Islet precursor cell (in vitro differentiated cells): Measurements from ENCODE around the gene SLC2A3.
"Not testable (repeated sequence)": the region's sequence is repeated elsewhere in the genome, so short reads cannot be mapped to it uniquely, and the experiment has no call there.

ENCODE experiments used
- DNase-seq: peaks from one replicate; pipeline ENCODE4 v3.0.0-alpha.2; 2018

SLC2A3 gene

DNA sequence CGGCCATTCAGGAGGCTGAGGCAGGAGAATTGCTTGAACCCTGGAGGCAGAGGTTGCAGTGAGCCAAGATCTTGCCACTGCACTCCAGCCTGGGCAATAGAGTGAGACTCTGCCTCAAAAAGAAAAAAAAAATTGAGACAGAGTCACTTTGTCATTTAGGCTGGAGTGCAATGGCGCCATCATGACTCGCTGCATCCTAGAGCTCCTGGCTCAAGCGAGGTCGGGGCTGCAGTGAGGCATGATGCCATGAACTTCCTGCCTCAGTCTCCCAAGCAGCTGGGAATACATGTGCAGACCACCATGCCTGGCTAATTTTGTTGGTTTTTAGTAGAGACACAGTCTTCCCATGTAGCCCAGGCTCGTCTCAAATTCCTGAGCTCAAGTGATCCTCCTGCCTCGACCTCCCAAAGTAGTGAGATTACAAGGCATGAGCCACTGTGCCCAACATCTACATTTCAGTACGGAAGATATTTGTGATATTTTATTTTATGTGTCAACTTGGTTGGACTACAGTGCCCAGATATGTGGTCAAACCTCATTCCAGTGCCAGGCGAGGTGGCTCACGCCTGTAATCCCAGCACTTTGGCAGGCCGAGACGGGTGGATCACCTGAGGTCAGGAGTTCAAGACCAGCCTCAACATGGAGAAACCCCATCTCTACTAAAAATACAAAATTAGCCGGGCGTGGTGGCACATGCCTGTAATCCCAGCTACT, 14.4 kb upstream of the SLC2A3 start:
- peak; percentile 52 for DNase-seq

DNA sequence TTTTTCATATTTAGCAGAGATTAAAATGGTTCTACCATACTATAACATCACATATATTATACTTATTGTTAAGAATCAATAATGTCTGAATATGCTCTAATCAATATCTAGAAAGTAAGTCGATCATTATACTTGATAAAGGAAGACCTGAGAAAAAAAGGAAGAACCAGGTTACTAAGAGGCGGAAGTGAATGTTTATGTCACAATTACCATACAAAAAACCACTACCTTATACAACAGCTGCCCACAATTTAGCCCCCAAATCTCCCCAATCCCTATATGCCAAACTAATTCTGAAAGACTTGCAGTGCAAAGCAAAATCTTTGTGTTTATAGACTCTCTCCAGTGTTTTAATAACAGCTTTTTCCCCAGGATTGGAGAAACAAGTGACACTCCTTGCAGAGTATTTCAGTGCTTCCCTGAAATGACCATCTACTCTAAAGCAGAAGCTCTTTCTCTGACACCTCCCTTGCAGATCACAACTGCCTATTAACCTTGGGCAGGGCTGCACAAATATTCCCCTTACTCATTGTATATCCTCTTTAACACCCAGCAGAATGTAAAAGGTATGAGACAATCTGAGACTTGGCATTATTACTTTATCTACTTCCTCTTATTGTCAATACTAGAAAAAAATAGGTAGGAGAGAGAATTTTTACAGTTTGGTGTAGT, 12.7 kb upstream of the SLC2A3 start:
- peak; percentile 16 for DNase-seq

DNA sequence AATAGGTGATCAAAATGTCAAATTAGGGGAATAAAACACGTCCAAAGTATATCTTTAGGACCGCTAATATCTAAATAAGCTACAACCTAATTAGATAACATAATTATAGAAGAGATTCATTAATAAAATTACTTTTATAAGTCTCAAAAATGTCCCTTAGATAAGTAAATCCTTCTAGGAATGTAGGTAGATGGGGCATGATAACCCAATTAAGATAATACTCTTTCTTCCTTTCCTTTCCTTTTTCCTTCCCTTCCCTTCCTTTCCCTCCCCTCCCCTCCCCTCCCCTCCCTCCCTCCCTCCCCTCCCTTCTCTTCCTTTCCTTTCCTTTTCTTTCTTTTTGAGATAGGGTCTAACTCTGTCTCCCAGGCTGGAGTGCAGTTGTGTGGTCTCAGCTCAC, 11.0 kb upstream of the SLC2A3 start:
- DNase-seq = no peak

DNA sequence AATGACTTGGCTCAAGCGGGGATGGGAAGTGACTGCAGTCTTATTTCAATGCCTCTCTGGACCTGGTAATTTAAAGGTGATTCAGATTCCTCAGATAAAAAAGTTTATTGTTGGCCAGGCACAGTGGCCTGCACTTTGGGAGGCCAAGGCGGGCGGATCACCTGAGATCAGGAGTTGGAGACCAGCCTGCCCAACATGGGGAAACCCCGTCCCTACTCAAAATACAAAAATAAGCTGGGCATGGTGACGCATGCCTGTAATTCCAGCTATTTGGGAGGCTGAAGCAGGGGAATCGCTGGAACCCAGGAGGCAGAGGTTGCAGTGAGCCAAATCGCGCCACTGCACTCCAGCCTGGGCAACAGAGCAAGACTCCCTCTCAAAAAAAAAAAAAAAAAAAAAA, 8.8 kb upstream of the SLC2A3 start:
- DNase-seq = peak; percentile 43

DNA sequence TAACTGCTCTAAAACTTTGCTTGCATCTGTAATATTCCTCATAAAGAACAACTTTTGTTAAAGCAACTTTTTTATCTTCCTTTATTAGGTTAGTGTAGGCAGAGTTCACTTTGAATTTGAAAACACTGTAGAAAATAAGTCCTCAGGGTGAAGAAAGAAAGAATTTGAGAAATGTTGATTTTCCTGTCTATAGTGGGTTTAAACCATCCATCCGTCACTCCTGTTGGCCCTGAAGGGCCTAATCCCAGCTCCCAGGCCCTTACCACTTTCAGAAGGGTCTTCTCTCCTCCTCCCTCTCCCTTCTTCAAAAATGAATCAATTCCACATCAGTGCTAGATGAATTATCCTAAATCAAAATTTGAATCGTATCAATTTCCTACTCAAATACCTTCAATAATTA, 4.9 kb upstream of the SLC2A3 start:
- DNase-seq = peak; percentile 63

DNA sequence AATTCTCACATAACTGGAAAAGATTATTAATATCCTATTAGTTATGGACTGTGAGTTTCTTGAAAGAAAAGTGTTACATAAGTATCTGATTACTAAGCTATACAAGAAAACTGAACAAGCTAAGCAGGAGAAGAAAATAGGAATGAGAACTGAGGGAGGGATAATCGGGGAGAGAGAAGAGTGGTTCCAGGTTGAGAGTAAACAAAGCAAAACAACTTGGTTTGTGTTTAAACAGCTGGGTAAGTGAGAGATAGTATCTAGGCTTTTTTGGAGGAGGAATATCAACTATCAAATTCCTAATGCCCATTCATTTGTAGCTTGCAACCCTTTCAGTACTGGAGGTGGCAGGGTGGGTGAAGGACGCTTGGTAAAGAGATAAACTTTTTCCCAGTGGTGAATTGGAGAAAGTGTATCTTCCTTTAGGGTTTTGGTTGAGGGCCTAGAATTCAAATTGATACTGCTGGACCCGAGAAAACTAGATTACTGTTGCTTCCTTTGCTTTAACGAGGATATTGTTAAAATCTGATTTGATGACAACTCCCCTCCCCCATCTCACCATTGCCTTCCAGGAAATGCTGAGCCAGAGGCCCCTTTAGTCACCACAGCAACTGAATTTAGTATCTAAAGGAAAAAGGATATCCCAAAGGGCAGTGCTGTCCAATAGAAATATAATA, 2.0 kb upstream of the SLC2A3 start:
- peak; percentile 49 for DNase-seq

DNA sequence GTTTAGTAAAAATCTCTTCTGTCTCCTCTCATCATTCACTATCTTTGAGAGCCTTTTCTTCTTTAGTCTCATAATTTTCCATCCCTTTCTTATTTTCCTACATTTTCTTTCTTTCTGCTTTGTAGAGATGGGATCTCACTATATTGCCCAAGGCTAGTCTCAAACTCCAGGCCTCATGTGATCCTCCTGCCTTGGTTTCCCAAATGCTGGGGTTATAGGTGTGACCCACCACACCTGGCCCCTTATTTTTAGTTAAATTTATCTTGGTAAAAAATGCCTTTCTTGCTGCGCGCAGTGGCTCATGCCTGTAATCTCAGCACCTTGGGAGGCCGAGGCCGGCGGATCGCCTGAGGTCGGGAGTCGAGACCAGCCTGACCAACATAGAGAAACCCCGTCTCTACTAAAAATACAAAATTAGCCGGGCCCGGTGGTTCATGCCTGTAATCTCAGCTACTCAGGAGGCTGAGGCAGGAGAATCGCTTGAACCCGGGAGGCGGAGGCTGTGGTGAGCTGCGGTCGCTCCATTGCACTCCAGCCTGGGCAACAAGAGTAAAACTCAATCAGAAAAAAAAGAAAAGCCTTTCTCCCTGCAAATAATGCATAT, 996 bp downstream of the SLC2A3 start:
- DNase-seq = no peak

DNA sequence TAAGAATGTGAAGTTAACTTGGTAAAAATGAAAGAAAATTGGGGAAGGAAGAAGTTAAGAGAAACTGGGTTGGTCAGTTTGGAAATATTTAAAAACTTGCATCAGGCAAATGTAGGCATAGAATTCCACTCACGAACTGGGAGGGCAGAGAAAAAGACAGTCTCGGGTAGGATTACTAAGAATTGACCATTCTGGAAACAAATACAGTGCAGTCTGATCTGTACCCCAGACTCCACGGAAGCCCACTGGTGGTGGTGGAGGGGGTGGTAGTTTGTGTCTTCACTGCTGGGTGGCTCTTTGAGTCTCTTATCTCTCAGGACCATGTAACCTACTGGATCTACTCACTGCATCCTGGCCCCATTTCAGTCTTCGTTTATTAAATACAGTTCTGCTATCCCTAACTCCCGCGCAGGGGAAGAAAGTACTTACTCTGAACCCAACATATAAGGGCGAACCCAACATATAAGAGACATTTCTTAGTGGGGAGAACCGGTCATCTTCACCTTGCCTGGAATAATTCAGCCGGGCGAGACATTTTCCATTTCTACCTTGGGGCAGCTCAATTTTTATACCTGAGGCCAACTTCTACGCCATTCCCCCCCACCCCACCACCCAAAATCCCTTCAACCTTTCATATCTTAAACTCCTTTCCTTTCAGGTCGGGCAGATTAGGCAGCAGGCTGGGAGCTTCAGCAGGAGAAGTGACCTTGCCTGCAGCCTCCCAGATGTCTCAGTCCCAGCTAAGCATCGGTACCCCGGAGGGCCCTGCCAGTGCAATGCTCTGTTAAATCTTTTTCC, 1.7 kb downstream of the SLC2A3 start:
- DNase-seq = no peak

DNA sequence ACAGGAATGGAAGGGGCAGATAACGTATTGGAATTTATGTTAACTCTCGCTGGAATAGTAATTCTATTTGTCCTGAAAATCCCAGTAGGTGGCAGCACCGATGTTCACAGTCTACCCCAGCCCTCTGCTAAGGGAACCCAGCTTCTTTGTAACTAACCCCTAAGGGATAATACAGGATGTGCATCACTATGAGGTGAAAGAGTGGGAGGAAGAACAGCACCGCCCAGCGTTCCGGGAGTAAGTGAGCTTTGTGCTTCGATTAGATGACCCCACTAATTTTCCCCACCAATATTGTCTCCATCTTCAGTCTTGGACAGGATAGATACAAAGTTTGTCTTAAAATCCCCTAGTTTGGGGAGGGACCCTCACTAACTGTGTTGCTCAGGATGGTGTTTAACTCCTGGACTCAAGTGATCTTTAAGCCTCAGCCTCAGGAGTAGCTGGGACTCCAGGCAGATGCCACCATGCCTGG, 2.7 kb downstream of the SLC2A3 start:
- peak; percentile 92 for DNase-seq

DNA sequence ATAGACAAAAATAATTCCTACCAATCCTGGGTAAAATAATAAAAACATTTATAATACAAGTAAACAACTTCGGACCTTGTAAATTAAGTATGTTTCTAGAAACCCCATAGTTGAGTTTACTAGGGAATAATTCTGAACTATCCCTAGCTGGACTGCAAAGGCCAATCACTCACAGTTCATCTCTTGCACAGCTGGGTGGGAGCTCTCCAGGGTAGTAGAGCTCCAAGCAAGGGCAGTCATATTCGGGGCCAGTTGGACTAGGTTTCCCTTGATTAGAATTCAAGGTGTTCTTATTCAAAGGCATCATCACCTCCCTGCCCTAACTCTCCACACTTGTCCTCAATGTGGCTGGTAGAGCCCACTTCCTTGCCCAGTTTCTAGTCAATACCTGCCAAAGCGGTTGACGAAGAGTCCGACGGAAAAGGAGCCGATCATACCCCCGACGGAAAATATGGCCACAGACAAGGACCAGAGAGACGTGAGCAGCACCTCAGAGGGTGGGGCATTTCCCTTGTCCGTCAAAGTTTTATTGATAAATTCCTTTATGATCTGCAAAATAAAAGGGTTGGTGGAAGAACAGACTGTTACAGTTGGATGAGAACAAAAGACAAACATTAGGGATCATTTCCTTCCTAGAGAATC, 3.3 kb downstream of the SLC2A3 start:
- peak; percentile 56 for DNase-seq

DNA sequence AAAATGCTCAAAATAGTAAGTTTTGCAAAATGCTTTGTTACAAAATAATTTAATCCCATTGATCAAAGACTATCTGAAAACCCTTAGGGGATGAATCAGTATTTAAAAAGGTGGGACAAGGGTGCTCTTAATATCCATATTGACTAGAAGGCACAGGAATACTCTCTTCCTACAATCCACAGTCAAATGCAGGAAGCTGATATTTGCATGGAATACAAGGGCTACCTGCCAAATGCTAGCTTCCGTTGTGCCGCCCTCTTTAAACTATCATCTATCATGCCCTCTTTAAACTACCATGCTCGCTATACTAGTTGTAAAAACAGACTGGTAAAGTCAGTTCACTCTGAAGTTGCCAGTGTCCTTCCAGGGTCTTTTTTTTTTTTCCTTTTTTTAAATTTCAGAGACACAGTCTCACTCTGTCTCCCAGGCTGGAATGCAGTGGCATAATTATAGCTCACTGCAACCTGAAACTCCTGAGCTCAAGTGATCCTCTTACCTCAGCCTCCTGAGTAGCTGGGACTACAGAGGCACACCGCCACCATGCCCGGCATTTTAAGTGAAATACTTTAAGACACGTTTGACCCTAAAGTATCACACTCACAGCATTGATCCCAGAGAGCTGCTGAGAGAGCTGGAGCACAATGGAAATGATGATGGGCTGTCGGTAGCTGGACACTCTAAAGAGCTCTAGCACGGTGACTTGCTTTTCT, 6.7 kb downstream of the SLC2A3 start:
- DNase-seq = peak; percentile 83

DNA sequence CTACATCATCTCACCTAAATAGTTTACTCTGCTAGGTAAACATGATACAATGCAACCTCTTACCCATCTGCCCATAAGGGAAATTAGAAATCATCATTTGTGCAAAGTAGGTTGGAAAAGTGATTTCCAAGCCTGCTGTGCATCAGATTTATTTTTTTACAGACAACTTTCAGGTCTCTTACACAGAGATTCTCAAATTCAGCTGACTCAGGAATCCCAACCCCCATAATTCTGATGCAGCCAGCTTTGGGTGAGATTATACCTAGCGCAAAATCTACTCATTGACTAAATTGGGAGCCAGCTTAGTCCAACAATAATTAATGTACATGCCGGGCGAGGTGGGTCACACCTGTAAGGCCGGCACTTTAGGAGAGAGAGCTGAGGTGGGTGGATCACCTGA, 8.5 kb downstream of the SLC2A3 start:
- DNase-seq = no peak

DNA sequence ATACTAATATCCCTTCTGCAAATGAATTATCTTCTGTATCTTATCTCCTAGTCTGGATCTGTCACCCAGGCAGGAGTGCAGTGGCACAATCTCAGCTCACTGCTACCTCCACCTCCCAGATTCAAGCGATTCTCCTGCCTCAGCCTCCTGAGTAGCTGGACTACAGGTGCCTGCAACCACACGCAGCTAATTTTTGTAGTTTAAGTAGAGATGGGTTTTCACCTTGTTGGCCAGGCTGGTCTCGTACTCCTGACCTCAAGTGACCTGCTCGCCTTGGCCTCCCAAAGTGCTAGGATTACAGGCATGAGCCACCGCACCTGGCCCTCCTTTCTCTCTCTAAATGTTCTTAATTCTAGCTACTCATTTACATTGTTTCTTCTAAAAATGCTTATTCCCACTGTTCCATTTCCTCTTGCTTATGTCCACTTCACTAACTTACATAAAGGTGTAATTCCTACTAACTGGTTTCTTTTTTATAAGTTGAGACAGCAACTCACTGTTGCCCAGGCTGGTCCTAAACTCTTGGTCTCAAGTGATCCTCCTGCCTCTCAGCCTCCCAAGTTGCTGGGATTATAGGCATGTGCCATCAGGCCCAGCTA, 9.8 kb downstream of the SLC2A3 start:
- not testable (repeated sequence) for DNase-seq

DNA sequence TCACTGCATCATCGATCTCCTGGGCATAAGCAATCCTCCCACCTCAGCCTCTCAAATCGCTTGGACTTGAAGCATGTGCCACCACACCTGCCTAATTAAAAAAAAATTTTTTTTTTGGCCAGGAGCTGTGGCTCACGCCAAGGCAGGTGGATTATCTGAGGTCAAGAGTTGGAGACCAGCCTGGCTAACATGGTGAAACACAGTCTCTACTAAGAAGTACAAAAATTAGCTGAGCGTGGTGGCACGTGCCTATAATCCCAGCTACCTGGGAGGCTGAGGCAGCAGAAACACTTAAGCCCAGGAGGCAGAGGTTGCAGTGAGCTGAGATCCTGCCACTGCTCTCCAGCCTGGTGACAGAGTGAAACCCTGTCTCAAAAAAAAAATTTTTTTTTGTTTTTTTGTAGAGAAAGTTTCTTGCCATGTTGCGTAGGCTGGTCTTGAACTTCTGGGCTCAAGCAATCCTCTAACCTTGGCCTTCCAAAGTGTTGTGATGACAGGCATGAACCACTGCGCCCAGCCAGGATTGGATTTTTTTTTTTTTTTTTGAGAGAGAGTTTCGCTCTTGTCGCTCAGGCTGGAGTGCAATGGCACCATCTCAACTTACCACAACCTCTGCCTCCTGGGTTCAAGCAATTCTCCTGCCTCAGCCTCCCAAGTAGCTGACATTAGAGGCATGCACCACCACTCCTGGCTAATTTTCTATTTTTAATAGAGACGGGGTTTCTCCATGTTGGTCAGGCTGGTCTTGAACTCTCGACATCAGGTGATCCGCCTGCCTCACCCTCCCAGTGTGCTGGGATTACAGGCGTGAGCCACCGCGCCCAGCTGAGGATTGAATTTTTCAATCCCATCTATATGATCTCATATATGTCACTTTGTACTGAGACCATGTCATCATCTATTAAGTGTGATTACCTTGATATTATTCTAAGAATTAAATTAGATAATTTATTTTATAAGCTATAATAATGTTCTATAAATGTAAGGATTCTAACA, 12.4 kb downstream of the SLC2A3 start:
- no peak for DNase-seq

DNA sequence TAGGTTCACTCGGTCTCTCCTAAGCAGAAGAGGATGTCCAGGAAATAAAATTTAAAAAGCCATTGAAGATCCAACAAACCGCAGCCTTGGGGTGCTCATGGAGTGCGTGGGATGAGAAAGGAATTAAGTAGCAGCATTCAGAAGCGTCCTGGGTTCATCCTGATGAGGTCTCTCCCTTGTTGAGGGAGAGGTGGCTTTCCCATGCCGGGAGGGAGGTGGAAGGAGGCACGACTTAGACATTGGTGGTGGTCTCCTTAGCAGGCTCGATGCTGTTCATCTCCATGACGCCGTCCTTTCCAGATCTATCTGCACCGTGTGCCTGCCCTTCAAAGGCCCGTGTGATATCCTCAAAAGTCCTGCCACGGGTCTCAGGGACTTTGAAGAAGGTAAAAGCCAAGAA, 14.8 kb downstream of the SLC2A3 start:
- not testable (repeated sequence) for DNase-seq

DNA sequence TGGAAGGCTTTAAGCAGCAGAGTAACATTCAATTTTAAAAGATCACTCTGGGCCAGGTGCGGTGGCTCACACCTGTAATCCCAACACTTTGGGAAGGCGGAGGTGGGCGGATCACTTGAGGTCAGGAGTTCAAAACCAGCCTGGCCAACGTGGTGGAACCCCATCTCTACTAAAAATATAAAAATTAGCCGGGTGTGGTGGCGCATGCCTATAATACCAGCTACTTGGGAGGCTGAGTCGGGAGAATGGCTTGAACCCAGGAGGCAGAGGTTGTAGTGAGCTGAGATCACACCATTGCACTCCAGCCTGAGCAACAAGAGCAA, 17.8 kb downstream of the SLC2A3 start:
- DNase-seq = not testable (repeated sequence)

DNA sequence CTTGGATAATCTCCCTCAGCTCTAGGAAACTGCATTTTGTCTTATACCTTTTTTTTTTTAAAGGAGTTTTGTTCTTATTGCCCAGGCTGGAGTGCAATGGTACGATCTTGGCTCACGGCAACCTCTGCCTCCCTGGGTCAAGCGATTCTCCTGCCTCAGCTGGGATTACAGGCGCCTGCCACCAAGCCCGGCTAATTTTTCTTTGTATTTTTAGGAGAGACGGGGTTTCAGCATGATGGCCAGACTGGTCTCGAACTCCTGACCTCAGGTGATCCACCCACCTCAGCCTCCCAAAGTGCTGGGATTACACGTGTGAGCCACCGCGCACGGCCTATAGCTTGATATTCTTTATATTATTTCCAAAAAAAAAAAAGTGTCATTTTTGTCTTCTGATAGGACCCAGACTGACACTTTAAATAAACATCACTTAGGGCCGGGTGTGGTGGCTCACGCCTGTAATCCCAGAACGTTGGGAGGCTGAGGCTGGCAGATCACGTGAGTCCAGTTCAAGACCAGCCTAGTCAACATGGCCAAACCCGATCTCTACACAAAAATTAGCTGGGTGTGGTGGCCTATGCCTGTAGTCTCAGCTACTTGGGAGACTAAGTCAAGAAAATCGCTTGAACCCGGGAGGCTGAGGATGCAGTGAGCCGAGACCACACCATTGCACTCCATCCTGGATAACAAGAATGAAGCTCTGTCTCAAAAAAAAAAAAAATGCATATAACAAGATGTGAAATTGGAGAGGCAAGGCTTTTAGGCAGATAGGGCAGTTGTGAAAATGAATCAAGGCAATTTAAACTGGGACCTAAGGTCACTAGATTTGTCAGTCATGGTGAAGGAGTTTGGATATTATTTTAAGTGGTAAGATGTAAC, 18.4 kb downstream of the SLC2A3 start:
- DNase-seq = peak; percentile 70

DNA sequence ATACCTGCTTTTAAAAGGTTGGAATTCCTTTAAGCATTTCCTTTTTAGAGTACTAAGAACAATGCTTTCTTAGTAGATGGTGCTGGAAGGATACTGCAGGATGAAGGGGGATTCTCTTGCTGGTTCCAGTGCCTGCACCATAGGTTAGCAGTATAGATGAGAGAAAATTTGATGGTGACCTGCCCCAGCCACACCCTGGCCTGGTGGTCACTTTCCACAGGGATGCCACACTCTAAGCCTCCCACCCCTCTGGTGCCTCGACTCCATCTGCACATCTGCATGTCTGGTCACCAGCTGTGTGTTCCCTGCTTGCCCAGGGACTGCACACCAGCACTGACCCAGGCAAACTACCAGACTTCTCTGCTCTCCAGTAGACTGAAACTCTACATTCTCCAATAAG, 19.1 kb downstream of the SLC2A3 start:
- peak; percentile 86 for DNase-seq
